ENCODE results near the gene TNNT3. TPM values are rescaled to one million over a fixed set of nuclear protein-coding genes. Genes with fewer than 3 reads are reported as not detected.

TNNT3 gene
- total RNA-seq, 4 donors from 2014 or later, result 1.5 to 12.9 (median 4.8) TPM

- no peak for DNase-seq (ENCODE audit: low spot score in 2 of 2)
- Histone ChIP-seq H3K27ac (no peak overlapping the region), H3K27me3 (no peaks in the 10 kb centered on the region), H3K4me3 (no peak overlapping the region), H3K4me1 (no peaks in the 10 kb centered on the region), H3K36me3 (no peaks in the 10 kb centered on the region), H3K9me3 (no peaks in the 10 kb centered on the region)
- WGBS, result no CpG with 5 or more reads among the region's 23 CpGs
- TF ChIP-seq, protein P1, sequence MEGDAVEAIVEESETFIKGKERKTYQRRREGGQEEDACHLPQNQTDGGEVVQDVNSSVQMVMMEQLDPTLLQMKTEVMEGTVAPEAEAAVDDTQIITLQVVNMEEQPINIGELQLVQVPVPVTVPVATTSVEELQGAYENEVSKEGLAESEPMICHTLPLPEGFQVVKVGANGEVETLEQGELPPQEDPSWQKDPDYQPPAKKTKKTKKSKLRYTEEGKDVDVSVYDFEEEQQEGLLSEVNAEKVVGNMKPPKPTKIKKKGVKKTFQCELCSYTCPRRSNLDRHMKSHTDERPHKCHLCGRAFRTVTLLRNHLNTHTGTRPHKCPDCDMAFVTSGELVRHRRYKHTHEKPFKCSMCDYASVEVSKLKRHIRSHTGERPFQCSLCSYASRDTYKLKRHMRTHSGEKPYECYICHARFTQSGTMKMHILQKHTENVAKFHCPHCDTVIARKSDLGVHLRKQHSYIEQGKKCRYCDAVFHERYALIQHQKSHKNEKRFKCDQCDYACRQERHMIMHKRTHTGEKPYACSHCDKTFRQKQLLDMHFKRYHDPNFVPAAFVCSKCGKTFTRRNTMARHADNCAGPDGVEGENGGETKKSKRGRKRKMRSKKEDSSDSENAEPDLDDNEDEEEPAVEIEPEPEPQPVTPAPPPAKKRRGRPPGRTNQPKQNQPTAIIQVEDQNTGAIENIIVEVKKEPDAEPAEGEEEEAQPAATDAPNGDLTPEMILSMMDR (IDR thresholded peaks at IDR 0.05), result no peak
These were observed 50.3 kb downstream of the TNNT3 start for GRCh38 chr11:1969776-1970175.

DNA sequence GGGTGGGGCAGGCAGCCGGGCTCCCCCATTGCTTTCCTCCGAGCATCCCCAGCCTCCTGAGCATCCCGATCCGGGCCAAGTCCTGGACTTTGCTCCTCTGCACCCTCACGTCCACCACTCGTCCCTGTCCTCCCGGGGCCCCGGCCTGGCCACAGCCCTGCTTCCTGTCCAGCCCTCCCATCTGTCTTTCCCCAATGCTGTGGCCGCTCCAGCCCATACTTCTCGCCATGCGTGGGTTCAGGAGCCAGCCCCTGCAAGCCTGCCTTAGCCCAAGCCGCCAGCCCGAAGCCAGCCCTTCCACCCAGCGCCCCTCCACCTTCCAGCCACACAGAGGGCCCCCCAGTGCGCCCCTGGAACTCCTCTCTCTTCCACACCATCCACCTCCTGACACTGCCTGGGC is 51.5 kb downstream of the TNNT3 start:
- DNase-seq (ENCODE audit: low spot score in 2 of 2), result peak; percentile 40 to 44
- no peak for TF ChIP-seq POLR2AphosphoS5 (IDR thresholded peaks at IDR 0.05)
- TF ChIP-seq POLR2A (IDR thresholded peaks at IDR 0.05), result no peak
- TF ChIP-seq, protein P1 (IDR thresholded peaks at IDR 0.05), result no peak
- TF ChIP-seq EP300 (IDR thresholded peaks at IDR 0.05), result no peak
- H3K4me3 ChIP-seq, result no peak overlapping the region
- H3K4me1 ChIP-seq, result no peaks in the 10 kb centered on the region
- H3K27ac ChIP-seq, result no peak overlapping the region
- WGBS, result 81% methylated on average over 13 of the region's 15 CpGs
- H3K36me3 ChIP-seq, result no peaks in the 10 kb centered on the region
- no peaks in the 10 kb centered on the region for H3K27me3 ChIP-seq
- no peaks in the 10 kb centered on the region for H3K9me3 ChIP-seq

DNA sequence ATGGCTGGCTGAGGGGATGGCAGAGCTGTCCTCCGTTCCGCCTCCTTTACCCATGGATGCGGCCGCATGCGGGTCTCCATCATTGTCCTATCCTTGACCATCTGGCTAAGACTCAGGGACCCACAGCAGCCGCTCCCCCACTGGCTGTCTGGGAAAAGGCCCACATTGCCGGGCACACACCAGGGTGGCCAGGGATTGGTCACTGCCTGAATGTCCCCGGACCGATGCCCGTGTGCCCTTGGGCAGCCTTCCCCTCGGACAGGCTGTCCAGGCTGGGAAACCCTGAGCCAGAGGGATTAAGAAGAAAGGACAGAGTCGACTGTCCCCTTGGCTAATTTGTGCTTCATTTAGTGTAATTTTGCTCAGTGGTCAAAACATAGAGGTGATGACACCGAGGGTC is 55.7 kb downstream of the TNNT3 start:
- no peak for DNase-seq (ENCODE audit: low spot score in 2 of 2)
- H3K4me3 ChIP-seq, result no peak overlapping the region
- WGBS, result no CpG with 5 or more reads among the region's 13 CpGs
- no peaks in the 10 kb centered on the region for H3K36me3 ChIP-seq
- no peaks in the 10 kb centered on the region for H3K9me3 ChIP-seq
- H3K27me3 ChIP-seq, result no peaks in the 10 kb centered on the region
- no peaks in the 10 kb centered on the region for H3K4me1 ChIP-seq
- no peak overlapping the region for H3K27ac ChIP-seq
- TF ChIP-seq POLR2AphosphoS5 (IDR thresholded peaks at IDR 0.05) (no peak), POLR2A (IDR thresholded peaks at IDR 0.05) (no peak), EP300 (IDR thresholded peaks at IDR 0.05) (no peak)
- TF ChIP-seq, protein P1 (IDR thresholded peaks at IDR 0.05), result no peak

DNA sequence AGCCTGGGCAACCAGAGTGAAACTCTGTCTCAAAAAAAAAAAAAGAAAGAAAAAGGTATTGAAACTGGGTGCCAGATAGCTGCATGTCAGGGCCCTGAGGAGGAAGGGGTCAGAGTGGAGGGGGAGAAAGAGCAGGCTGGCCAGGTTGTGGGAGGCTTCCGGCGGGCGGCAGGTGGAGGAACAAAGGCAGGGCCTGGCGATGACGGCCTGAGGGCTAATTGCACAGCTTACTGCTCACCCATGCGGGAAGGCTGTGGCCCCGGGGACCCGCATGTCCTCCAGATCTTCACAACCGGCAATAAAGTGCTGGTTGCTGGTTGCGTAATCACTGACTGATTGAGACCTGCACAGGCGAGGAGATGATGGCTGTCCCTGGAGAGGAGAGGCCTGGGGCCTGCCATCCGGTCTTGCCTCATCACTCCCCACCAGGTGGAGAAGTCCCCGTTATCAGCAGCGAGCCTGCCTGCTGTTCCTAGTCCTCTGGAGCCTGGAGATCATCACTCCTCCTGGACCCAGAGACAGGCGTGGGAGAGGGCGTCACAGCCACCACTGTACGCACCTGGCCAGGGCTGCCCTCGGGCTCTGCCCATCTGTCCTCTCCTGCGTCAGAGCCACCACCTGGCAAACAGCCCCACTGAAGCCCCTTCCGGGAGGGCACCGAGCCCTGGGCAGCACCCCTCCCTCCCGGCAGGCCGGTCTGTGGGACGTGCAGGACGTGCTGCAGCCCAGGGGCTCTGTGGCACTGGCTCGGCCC is 59.4 kb downstream of the TNNT3 start:
- WGBS, result no CpG with 5 or more reads among the region's 26 CpGs
- DNase-seq (ENCODE audit: low spot score in 2 of 2), result peak in 1 of 2 donors; percentile 40

DNA sequence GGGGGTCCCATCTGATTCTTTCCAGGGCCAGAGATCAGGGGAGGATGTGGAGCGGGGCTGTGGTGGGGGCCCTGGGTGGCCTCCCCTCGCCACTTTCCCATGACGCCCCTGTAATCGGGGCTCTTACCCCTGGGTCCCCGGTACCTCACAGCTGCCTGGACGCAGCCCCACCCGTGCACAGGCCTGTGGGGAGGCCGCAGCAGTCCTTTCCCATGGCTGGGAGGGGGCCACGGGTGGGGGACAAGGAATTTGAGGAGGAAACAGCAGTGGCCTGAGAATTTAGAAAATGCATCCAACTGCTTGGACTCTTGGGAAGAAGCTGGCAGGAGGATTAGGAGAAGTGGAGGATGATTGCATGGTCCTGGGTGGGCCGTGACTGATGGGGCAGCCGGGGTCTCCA is 60.1 kb downstream of the TNNT3 start:
- H3K27me3 ChIP-seq, result no peaks in the 10 kb centered on the region
- WGBS, result no CpG with 5 or more reads among the region's 11 CpGs

More for the DNA sequence above, 59.4 kb downstream of the TNNT3 start:
- no peaks in the 10 kb centered on the region for H3K36me3 ChIP-seq
- H3K4me1 ChIP-seq, result no peaks in the 10 kb centered on the region
- H3K27ac ChIP-seq, result no peak overlapping the region
- no peaks in the 10 kb centered on the region for H3K9me3 ChIP-seq
- TF ChIP-seq POLR2AphosphoS5 (IDR thresholded peaks at IDR 0.05) (no peak), EP300 (IDR thresholded peaks at IDR 0.05) (no peak), POLR2A (IDR thresholded peaks at IDR 0.05) (no peak)
- TF ChIP-seq, protein P1 (IDR thresholded peaks at IDR 0.05), result no peak
- H3K27me3 ChIP-seq, result no peaks in the 10 kb centered on the region
- no peak overlapping the region for H3K4me3 ChIP-seq

More for the DNA sequence above, 60.1 kb downstream of the TNNT3 start:
- no peak for TF ChIP-seq EP300 (IDR thresholded peaks at IDR 0.05)
- no peak for TF ChIP-seq POLR2AphosphoS5 (IDR thresholded peaks at IDR 0.05)
- TF ChIP-seq POLR2A (IDR thresholded peaks at IDR 0.05), result no peak
- TF ChIP-seq, protein P1 (IDR thresholded peaks at IDR 0.05), result no peak
- Histone ChIP-seq H3K36me3 (no peaks in the 10 kb centered on the region), H3K4me3 (no peak overlapping the region), H3K9me3 (no peaks in the 10 kb centered on the region), H3K4me1 (no peaks in the 10 kb centered on the region), H3K27ac (no peak overlapping the region)
- no peak for DNase-seq (ENCODE audit: low spot score in 2 of 2)
